ENCODE measurements around the gene ZNF444.
"Not testable (repeated sequence)": the region's sequence is repeated elsewhere in the genome, so short reads cannot be mapped to it uniquely, and the experiment has no call there.

The ZNF444 gene

DNA sequence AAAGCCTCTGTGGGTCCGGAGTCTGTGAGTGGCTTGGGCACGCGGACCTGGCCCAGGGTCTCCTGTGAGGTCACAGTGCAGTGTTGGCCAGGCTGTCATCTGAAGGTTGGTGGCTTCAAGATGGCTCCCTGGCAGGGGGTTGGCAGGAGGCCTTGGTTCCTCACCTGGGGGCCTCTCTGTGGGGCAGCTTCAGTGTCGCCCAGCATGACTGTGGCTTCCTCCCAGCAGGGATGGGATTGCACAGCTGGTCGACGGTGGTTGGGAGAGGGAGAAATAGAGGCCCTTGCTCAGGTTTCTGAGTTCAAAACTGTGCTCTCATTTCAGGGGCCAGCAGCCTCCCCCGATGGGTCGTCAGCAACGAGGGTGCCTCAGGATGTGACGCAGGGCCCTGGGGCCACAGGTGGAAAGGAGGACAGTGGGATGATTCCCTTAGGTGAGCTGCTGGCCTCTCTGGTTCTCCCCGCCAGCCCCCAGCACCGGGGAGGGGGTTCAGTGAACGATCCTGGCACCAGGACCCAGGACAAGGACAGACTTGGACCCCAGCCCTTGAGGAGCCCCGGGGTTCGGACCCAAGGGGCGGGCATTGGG, 17.2 kb downstream of the ZNF444 start:
- intact Hi-C loops (cut with DNase I) = no loop called here
- DNase-seq = no peak

DNA sequence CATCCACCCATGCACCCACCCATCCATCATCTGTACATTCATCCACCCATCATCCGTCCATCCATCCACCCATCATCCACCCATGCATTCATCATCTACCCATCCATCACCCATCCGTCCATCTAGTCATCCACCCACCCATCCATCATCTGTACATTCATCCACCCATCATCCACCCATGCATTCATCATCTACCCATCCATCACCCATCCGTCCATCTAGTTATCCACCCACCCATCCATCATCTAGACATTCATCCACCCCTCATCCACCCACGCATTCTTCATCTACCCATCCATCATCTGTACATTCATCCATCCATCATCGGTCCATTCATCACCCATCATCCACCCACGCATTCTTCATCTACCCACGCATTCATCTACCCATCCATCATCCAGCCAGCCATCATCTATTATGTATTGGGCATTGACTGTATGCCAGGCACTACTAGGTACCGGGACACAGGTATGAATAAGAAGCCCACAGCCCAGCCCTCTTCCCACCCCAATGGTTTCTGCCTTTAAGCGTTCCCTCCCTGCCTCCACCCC, 18.0 kb downstream of the ZNF444 start:
- intact Hi-C loops (cut with DNase I) = no loop called here
- DNase-seq = no peak

DNA sequence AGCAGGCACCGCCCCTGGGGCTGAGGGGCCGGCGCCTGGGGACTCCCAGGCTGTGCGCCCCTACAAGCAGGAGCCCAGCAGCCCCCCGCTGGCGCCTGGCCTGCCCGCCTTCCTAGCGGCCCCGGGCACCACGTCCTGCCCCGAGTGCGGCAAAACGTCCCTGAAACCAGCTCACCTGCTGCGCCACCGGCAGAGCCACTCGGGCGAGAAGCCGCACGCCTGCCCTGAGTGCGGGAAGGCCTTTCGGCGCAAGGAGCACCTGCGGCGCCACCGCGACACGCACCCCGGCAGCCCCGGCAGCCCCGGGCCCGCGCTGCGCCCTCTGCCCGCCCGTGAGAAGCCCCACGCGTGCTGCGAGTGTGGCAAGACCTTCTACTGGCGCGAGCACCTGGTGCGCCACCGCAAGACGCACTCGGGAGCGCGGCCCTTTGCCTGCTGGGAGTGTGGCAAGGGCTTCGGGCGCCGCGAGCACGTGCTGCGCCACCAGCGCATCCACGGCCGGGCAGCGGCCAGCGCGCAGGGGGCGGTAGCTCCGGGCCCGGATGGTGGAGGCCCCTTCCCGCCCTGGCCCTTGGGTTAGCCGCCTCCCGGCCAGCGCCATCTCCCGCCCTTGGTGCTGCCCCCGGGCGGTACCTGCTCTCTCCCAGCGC, 18.7 kb downstream of the ZNF444 start:
- DNase-seq = no peak
- intact Hi-C loops (cut with DNase I) = no loop called here

GRCh38 chr19:56161534-56161933, 20.4 kb downstream of the ZNF444 start:
- intact Hi-C loops (cut with DNase I) = no loop called here

DNA sequence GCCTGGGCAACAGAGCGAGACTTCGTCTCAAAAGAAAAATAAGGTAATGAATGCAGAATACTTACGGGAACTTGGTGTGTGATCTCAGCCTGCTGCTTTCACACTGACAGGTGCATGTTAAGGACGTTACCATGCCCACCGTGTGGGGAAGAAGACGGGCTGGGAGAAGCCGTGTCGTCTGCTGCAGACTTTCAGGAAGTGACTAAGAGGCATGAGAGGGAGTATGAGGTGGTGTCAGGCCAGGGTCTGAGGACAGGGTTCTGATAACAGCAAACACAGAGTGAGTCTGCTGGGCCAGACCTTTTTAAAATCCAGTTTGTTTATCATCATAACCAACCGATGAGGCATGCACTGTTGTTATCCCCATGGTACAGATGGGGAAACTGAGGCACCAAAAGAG, 21.2 kb downstream of the ZNF444 start:
- intact Hi-C loops (cut with DNase I) = no loop called here
- peak in 6 of 42 donors; percentile 13 to 49 (median 25) for DNase-seq

More at GRCh38 chr19:56161534-56161933, 20.4 kb downstream of the ZNF444 start:
- no peak for DNase-seq

DNA sequence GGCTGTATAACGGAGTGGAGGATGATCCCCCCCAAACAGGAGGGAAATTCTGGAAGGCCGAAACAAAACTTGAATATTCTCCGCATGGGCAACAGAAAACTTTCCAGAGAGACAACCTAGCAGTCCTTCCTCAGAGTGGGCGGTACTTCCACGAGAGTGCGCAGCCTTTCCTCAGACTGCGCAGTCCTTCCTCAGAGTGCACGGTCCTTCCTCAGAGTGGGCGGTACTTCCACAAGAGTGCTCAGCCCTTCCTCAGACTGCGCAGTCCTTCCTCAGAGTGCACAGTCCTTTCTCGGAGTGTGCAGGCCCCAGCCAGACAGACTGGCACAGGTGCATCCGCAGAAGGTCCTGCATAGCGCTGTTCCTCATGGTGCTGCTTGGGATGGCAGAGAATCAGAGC, 22.0 kb downstream of the ZNF444 start:
- no peak for DNase-seq
- intact Hi-C loops (cut with DNase I) = no loop called here

DNA sequence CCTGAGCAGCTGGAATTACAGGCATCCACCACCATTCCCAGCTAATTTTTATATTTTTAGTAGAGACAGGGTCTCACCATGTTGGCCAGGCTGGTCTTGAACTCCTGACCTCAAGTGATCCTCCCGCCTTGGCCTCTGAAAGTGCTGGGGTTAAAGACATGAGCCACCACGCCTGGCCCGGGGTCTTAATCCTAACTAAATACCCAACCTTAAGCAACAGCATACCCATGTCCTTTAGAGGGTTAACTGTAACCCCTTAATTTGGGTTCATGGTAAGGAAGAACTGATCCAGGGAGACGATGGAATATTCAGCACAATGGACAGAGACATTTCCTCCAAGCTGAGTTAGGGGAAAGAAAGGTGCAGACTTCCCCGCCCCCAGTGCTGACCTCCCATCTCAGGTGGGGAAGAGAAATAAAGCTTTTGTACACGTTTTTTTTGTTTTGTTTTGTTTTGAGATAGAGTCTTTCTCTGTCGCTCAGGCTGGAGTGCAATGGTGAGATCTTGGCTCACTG, 26.0 kb downstream of the ZNF444 start:
- DNase-seq = no peak
- intact Hi-C loops (cut with DNase I) = no loop called here

GRCh38 chr19:56170261-56170660, 29.2 kb downstream of the ZNF444 start:
- intact Hi-C loops (cut with DNase I) = loop anchor here (5.0 kb wide), 1 partner anchor 93 kb away; no protein-coding TSS in a partner anchor
- DNase-seq = no peak

GRCh38 chr19:56174086-56174485, 33.0 kb downstream of the ZNF444 start:
- intact Hi-C loops (cut with DNase I) = loop anchor here (5.0 kb wide), 1 partner anchor 97 kb away; no protein-coding TSS in a partner anchor
- peak in 4 of 42 donors; percentile 19 to 59 (median 35) for DNase-seq

DNA sequence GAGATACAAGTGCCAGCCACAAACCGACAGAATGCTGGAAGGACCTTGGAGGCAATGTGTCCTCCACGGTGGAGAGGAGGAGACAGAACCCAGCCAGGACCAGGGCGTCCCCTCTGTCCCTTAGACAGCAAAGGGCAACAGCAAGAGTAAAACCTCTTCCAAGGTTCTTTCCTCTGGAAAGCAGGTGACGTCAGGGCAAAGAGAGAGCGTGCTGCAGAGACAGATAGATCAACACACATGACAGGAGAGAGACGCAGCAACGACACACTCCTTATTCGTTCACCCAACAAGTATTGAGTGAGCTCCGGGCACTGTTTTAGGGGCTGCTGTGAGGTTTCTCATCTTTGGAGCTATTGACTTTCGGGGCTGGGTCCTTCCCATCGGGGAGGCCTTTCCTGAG, 33.5 kb downstream of the ZNF444 start:
- peak in 11 of 42 donors; percentile 15 to 67 (median 32) for DNase-seq
- intact Hi-C loops (cut with DNase I) = loop anchor here (5.0 kb wide), 1 partner anchor 97 kb away; no protein-coding TSS in a partner anchor

DNA sequence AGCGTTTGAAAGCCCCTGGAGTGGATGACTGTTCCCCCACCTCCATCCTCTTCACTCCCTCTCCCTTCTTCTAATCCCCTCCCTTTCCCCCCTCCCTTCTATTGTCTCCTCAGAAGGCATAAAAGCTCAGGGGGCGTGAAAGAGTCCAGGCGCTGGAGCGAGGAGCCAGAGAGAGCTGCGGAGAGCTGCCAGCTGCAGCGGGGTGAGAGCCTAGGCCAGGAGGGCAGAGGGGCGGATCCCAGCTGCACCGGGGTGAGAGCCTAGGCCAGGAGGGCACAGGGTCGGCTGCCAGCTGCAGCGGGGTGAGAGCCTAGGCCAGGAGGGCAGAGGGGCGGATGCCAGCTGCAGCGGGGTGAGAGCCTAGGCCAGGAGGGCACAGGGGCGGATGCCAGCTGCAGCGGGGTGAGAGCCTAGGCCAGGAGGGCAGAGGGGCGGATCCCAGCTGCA, 34.8 kb downstream of the ZNF444 start, which contains the start of gene GALP:
Gene GALP (plus strand): TSS at position 148 of the 447 bp plus-strand sequence. CDS start 1,101 bp downstream, outside the sequence.
- DNase-seq; intact Hi-C loops (cut with DNase I): not testable (repeated sequence)

DNA sequence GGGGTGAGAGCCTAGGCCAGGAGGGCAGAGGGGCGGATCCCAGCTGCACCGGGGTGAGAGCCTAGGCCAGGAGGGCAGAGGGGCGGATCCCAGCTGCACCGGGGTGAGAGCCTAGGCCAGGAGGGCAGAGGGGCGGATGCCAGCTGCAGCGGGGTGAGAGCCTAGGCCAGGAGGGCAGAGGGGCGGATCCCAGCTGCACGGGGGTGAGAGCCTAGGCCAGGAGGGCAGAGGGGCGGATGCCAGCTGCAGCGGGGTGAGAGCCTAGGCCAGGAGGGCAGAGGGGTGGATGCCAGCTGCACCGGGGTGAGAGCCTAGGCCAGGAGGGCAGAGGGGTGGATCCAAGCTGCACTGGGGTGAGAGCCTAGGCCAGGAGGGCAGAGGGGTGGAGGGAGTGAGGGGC, 35.2 kb downstream of the ZNF444 start:
- intact Hi-C loops (cut with DNase I); DNase-seq: not testable (repeated sequence)

DNA sequence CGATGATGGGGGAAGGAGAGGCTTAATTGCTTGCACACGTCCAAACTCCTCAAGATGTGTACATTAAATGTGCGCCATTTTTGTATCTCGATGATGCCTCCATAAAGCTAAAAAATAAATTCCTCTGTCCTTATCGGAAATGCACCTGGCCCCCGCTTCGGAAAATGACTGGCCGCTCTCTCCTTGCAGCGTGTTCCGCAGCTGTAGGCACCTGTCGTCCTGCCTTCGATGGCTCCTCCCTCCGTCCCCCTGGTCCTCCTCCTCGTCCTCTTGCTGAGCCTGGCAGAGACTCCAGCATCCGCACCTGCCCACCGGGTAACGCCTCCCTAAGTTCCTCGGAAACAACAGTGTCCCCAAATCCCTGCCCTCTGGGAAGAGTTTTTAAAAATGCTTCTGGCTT, 35.8 kb downstream of the ZNF444 start:
- intact Hi-C loops (cut with DNase I) = no loop called here
- no peak for DNase-seq

DNA sequence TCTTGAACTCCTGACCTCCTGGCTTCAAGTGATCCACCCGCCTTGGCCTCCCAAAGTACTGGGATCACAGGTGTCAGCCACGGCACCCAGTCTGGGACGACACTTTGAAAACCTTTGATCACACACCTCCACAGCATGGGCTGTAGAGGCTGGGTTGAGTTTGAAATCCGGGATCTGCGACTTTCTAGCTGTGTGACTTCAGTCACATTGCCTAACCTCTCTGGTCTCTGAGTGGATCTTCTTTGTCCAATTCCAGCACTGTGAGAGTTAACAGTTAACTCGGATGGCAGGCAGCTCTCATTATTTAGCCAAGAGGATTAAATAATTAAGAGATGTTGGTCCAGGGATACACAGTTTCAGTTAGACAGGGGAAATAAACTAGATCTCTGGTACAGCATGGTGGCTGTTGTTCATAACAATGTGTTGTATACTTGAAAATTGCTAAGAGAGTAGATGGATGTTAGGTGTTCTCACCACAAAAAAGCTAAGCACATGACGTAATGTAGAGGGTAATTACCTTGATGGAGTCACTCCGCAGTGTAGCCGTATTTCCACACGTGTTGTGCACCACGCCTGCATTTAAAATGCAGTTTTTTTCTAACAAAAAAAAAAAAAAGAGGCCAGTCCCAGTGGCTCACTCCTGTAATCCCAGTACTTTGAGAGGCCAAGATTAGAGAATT, 36.6 kb downstream of the ZNF444 start:
- intact Hi-C loops (cut with DNase I) = no loop called here
- DNase-seq = no peak

GRCh38 chr19:56189785-56190184, 48.7 kb downstream of the ZNF444 start:
- intact Hi-C loops (cut with DNase I) = no loop called here

GRCh38 chr19:56191115-56191514, 50.0 kb downstream of the ZNF444 start:
- no peak for DNase-seq
- intact Hi-C loops (cut with DNase I) = no loop called here

More at GRCh38 chr19:56189785-56190184, 48.7 kb downstream of the ZNF444 start:
- no peak for DNase-seq

GRCh38 chr19:56191711-56192110, 50.6 kb downstream of the ZNF444 start:
- DNase-seq = no peak
- intact Hi-C loops (cut with DNase I) = no loop called here

DNA sequence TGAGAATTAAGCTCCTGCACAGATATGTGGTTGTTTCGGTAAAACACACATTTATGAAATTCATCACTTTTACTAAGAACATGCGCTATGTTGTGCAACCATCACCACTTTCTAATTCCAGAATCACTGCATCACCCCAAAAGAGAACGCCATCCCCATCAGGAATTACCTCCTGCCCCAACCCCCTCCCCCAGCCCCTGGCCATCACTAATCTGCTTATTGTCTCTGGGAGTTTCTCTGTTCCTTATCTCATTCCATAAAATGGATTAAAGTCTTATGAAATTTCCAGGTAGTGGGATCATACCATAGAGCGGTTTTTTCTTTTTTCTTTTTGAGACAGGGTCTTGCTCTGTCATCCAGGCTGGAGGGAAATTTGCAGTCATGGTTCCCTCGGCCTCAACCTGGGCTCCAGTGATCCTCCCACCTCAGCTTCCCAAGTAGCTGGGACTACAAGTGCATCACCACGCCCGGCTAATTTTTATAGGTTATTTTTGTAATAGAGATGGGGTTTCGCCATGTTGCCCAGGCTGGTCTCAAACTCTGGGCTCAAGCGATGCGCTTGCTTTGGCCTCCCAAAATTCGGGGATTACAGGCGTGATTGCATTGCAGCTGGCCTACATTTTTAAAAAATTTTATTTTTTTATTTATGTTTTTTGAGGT, 53.0 kb downstream of the ZNF444 start:
- intact Hi-C loops (cut with DNase I) = no loop called here
- DNase-seq = no peak

- intact Hi-C loops (cut with DNase I); DNase-seq: not testable (repeated sequence)
Observed at GRCh38 chr19:56197646-56198045, 56.6 kb downstream of the ZNF444 start, which contains the start of gene ZSCAN5B. Gene ZSCAN5B (minus strand): TSS chr19:56197783. CDS start chr19:56193052, 4,731 bp downstream.
